Stimulated activated CD4-positive, alpha-beta T cell treated with anti-CD3 and anti-CD28 coated beads, TNF-alpha, amount 100 ng/mL, for 48 hours (primary cell): ENCODE measurements around the gene COL5A1.

Experiments used
- DNase-seq, 3 donors: peaks; one replicate each; pipeline ENCODE4 v3.0.0-alpha.2; 2020; ENCODE audit warnings: low read depth in 3 of 3

Gene COL5A1

GRCh38 chr9:134606951-134607731 lies 34.5 kb upstream of the COL5A1 start:
- no peak for DNase-seq

DNA sequence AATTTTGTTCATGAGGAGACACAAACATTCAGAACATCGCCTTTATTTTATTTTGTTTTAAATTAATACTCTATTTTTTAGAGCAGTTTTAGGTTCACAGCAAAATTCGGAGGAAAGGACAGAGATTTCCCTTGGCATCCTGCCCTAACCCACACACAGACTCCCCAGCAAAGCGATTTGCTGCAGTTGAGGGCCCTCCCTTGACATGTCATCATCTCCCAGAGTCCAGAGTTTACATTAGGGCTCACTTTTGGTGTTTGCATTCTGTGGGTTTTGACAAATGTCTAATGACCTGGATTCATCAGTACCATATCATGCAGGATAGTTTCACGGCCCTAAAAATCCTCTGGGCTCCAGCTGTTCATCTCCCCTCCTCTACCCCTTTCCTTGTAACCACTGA lies 33.6 kb upstream of the COL5A1 start:
- DNase-seq, result no peak

DNA sequence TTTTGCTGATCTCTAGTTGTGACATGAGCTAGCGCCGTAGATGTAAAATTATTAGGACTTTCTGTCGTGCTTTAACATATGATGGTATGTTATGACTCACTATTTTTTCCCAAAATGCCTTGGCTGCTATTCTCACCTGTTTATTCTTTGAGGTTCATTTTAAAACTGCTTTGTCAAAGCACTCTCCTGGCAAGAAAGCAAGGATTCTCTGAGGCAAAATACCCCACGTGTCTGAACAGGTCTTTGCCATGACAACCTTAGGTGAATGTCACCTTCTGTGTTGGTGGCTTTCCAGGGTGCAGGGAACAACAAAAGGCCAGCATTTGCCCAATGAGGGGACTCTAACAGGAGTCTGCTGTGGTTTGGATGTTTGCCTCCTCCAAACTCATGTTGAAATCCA lies 30.6 kb upstream of the COL5A1 start:
- no peak for DNase-seq

- no peak for DNase-seq
These were observed 29.3 kb upstream of the COL5A1 start for GRCh38 chr9:134612309-134612708.

GRCh38 chr9:134612715-134613114 lies 28.9 kb upstream of the COL5A1 start:
- no peak for DNase-seq

DNA sequence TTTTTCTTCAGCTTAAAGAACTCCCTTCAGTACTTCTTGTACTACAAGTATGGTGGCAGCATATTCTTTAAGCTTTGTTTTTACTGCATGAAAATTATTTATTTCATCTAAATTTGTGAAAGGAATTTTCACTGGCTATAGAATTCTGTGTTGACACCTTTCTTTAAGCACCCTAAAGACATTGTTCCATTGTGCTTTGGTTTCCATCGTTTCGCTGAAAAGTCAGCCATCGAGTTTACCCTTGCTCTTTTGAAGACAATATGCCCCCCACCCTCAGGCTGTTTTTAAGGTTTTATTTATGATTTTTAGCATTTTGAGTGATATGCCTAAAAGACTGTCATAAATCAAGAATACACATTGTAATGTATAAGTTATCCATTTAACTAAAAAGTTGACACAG lies 27.3 kb upstream of the COL5A1 start:
- DNase-seq, result no peak

- DNase-seq, result no peak
These were observed 25.3 kb upstream of the COL5A1 start for GRCh38 chr9:134616341-134616740.

- DNase-seq, result no peak
These were observed 24.4 kb upstream of the COL5A1 start for GRCh38 chr9:134617246-134617645.

DNA sequence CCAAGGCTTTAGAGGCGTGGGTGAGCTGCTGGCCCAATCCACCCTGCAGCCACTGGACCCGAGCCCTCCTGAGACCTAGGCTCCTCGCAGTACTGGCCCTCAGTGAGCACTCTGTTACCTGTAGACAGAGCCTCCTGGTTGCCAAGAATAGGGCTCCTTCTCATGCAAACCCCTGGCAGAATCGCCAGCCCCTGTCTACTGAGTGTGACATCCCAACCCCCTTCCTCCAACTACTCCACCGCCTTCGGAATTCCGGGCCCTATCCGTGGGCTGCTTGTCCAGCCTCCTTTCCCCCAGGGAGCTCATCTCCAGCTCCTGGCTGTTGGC lies 23.8 kb upstream of the COL5A1 start:
- DNase-seq, result no peak

GRCh38 chr9:134618163-134618832 lies 23.3 kb upstream of the COL5A1 start:
- DNase-seq, result no peak

DNA sequence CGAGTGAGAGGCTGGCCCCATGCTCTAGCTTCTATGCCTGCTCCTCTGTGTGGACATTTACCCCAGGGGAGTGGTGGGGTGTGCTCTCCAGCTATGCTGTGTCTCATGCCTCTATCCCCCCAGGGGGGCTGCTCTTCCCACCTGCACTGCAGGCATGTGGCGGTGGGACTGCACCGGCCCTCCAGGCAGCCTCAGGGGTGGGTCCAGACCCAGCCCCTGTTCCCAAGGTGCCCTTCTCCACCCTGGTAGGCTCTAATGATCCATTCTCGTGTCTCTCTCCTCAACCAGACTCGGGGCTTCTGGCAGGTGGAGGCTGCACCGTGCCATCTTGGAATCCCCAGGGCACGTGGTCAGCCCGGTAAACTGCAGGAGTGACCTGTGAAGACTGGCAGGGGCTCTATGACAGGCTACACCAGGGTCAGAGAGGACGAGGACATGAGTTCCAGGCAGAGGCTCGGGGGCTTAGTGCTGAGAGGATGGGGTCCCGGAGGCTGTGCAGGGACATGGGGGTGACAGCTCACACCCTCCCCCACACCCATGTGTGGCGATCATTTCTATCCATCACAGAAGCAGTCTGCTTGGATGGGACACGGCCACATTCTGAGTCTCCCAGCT lies 22.7 kb upstream of the COL5A1 start:
- no peak for DNase-seq

- no peak for DNase-seq
These were observed 22.1 kb upstream of the COL5A1 start for GRCh38 chr9:134619448-134619982.

- DNase-seq, result no peak
These were observed 21.5 kb upstream of the COL5A1 start for GRCh38 chr9:134619983-134620661.

- DNase-seq, result no peak
These were observed 20.6 kb upstream of the COL5A1 start for GRCh38 chr9:134620751-134621557.

GRCh38 chr9:134621558-134622110 lies 20.0 kb upstream of the COL5A1 start:
- DNase-seq, result no peak

GRCh38 chr9:134622896-134623257 lies 18.7 kb upstream of the COL5A1 start:
- no peak for DNase-seq

DNA sequence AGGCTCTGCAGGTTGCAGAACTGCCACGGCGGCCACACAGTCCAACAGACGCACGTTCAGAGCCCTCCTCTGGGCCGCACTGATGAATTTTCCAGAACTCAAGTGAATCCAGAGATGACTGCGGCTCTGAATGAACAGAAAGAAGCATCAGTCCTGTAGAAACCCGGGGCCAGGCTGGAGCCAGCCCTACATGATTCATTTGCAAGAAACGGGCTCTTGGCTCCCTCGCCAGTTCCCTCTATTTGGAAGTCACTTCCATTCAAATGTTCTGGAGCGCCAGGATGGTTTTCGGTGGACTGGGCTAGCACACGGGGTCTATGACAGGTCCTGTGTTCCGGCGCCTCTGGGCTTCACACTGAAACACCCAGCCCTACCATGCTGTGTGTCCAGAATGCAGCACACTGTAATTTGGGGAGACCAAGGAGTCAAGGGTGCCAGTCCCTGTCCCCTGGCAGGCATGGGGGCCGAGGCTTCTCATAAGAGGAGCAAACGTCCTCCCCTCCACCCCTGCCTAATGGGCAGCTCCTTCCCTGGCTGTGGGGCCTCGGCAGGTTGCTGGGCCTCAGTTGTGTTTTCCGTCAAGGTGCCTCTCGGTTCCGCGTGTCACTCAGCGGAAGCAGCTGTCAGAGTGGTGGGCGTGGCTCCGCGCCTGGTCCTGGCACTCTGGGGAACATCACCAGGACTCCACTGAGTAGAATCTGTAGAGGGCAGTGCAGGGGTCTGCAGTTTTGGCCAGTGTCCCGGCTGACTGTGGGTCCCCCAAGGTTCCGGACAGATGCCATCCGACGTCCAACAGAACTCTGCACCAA lies 18.1 kb upstream of the COL5A1 start:
- no peak for DNase-seq

GRCh38 chr9:134624137-134624591 lies 17.4 kb upstream of the COL5A1 start:
- DNase-seq, result no peak

GRCh38 chr9:134624621-134625181 lies 16.9 kb upstream of the COL5A1 start:
- no peak for DNase-seq
